ENCODE results near the gene NRN1. TPM values are rescaled to one million over a fixed set of nuclear protein-coding genes. Genes with fewer than 3 reads are reported as not detected.

The NRN1 gene
- total RNA-seq, 1 donor from 2014 or later, result 1.3 TPM

DNA sequence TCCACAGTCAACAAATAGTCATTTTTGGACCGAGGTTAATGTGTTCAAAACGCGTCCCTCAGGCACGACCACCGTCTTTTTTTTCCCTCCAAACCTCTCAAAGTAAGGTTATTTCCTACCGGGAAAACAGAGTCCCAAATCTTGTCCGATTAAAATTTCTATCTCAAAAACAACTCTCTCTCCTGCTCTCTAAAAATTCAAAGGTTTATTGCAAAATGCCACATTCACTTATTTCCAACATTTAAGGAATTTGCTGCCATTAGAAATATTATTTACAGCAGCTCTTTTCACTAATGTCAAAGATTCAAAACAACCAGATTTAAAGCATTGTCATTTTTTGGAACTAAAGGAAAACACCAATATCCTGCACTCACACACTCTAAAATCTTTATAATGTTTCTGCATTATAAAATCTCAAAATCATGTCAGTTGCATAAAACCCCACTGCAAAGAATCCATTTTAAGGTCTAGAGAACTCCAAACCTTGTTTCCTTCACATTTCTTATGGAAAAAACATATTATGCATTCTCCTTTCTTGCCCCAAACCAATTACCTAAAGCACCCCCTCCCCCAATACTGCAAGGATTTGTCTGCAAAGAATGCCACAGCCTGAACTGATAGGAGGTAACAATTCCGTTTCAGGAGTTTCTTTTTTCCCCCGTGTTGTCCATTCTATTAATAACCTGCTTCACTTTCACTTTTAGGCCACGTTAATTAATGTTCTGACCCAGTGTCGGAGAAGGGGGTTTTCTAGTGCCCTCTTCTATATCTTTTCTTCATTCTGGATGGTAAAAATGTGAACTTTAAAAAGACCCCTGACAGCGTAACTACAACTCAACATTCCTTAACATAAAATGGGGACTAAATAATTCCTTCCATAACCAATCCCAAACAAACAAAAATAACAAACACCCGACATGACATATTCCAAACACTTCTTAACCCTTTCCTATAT, 1.4 kb downstream of the NRN1 start:
- Histone ChIP-seq H3K79me2 (ENCODE audit: low read depth) (no peaks in the 10 kb centered on the region), H2AFZ (replicated peaks) (no peak overlapping the region), H3K4me3 (peak overlapping the region; percentile 58), H3K9ac (no peak overlapping the region), H3K9me3 (ENCODE audit: low read depth) (no peaks in the 10 kb centered on the region), H3K27me3 (peaks cover 100% of the 10 kb centered on the region), H3K4me2 (peak overlapping the region; percentile 95), H4K20me1 (ENCODE audit: low read depth) (peaks cover 51% of the 10 kb centered on the region), H3K27ac (no peak overlapping the region), H3K36me3 (no peaks in the 10 kb centered on the region), H3F3A (ENCODE audit: low read depth) (peaks cover 62% of the 10 kb centered on the region), H3K4me1 (peaks cover 38% of the 10 kb centered on the region)
- peak overlapping the region; percentile 86 for H3K4me3 Mint-ChIP-seq
- H3K27ac Mint-ChIP-seq, result peak overlapping the region; percentile 51
- peaks cover 69% of the 10 kb centered on the region for H3K27me3 Mint-ChIP-seq (ENCODE audit: insufficient read depth, low read depth)
- DNase-seq (ENCODE audit: low spot score), result peak; percentile 45
- H3K9me3 Mint-ChIP-seq, result peaks cover 2% of the 10 kb centered on the region
- H3K4me1 Mint-ChIP-seq, result peaks cover 51% of the 10 kb centered on the region
- H3K36me3 Mint-ChIP-seq, result no peaks in the 10 kb centered on the region
- peak; percentile 15 for TF ChIP-seq EZH2phosphoT487 (IDR thresholded peaks at IDR 0.05)
- TF ChIP-seq, protein P1, sequence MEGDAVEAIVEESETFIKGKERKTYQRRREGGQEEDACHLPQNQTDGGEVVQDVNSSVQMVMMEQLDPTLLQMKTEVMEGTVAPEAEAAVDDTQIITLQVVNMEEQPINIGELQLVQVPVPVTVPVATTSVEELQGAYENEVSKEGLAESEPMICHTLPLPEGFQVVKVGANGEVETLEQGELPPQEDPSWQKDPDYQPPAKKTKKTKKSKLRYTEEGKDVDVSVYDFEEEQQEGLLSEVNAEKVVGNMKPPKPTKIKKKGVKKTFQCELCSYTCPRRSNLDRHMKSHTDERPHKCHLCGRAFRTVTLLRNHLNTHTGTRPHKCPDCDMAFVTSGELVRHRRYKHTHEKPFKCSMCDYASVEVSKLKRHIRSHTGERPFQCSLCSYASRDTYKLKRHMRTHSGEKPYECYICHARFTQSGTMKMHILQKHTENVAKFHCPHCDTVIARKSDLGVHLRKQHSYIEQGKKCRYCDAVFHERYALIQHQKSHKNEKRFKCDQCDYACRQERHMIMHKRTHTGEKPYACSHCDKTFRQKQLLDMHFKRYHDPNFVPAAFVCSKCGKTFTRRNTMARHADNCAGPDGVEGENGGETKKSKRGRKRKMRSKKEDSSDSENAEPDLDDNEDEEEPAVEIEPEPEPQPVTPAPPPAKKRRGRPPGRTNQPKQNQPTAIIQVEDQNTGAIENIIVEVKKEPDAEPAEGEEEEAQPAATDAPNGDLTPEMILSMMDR (IDR thresholded peaks at IDR 0.05), result no peak
- no peak for TF ChIP-seq EZH2 (IDR thresholded peaks at IDR 0.05)

DNA sequence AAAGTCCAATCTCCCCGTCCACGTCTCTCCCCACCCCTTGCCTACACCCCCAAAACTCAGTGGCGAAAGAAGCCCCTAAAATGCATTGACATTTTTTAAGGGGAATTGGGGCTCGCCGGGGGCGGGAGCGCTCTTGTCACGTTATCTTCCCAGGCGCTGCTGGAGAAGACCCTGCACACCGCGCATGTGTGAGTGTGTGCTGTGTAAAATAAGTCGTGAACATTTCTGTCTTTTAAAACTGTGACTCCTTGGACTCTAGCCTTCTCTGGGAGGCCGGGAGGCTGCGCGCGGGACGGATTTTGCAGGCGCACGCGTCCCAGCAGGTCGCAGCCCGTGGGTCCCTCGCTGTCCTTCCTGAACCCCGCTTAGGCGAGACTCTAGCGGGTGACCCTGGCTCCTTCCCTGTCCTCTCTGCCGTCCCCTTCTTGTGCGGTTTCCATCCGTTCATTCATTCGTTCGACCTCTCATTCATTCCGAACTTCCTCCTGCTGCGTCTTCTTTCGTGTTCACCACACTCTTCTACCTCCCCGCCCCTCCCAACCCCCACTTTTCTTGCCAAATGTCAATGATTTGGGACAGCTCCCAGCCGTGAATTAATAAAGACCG, 2.2 kb downstream of the NRN1 start:
- Histone ChIP-seq H4K20me1 (ENCODE audit: low read depth) (peaks cover 58% of the 10 kb centered on the region), H3K4me1 (peaks cover 42% of the 10 kb centered on the region), H3K27me3 (peaks cover 100% of the 10 kb centered on the region), H3K4me3 (peak overlapping the region; percentile 55), H3K36me3 (no peaks in the 10 kb centered on the region), H3K79me2 (ENCODE audit: low read depth) (no peaks in the 10 kb centered on the region), H2AFZ (replicated peaks) (no peak overlapping the region), H3F3A (ENCODE audit: low read depth) (peaks cover 58% of the 10 kb centered on the region), H3K27ac (no peak overlapping the region), H3K9ac (no peak overlapping the region), H3K9me3 (ENCODE audit: low read depth) (no peaks in the 10 kb centered on the region), H3K4me2 (peak overlapping the region; percentile 95)
- peak; percentile 67 for DNase-seq (ENCODE audit: low spot score)
- Mint-ChIP-seq H3K27me3 (ENCODE audit: insufficient read depth, low read depth) (peaks cover 75% of the 10 kb centered on the region), H3K27ac (no peak overlapping the region), H3K36me3 (no peaks in the 10 kb centered on the region), H3K4me3 (peak overlapping the region; percentile 86), H3K9me3 (peaks cover 5% of the 10 kb centered on the region), H3K4me1 (peaks cover 49% of the 10 kb centered on the region)
- TF ChIP-seq EZH2phosphoT487 (IDR thresholded peaks at IDR 0.05) (no peak), EZH2 (IDR thresholded peaks at IDR 0.05) (no peak)
- TF ChIP-seq, protein P1 (IDR thresholded peaks at IDR 0.05), result no peak

DNA sequence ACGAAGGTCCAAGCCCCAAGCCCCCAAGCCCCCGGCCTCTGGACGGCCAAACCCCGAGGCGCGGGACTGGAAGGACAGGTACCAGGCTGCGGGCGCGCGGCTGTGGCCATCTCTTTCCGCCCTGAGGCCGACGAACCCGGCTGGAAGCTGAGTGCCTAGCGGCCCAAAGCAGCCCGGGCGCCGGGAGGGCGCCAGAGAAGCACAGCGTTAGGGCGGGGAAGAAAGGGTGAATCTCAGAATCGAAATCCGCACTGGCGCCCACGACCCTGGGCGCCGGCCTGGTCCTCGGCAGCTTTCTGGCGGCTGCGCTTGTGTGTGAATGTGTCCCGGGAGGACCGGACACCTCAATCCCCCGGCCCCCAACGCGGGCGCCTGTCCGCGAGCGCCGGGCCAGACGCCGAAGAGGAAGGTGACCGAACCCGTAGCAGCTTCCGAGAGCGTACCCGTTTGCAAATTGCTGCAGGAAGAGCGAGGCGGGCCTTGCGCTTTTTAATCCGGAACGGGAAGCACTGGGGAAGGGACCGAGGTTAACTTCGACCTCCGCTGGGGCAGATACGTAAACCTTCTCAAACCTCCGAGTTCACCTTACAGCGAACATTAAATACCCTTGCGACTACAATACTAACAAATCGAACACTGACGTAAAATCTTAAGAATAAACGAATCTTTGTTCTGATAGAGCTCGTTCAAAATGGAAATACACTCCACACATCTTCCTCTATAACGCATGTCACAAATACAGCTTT, 2.9 kb downstream of the NRN1 start:
- DNase-seq (ENCODE audit: low spot score), result peak; percentile 85
- Mint-ChIP-seq H3K9me3 (peaks cover 5% of the 10 kb centered on the region), H3K4me3 (peak overlapping the region; percentile 86), H3K36me3 (peaks cover under 1% of the 10 kb centered on the region), H3K4me1 (peaks cover 47% of the 10 kb centered on the region), H3K27me3 (ENCODE audit: insufficient read depth, low read depth) (peaks cover 81% of the 10 kb centered on the region), H3K27ac (no peak overlapping the region)
- Histone ChIP-seq H3K36me3 (no peaks in the 10 kb centered on the region), H3K9me3 (ENCODE audit: low read depth) (no peaks in the 10 kb centered on the region), H2AFZ (replicated peaks) (peak overlapping the region; percentile 85), H3K4me1 (peaks cover 47% of the 10 kb centered on the region), H3K4me2 (peak overlapping the region; percentile 95), H3F3A (ENCODE audit: low read depth) (peaks cover 58% of the 10 kb centered on the region), H3K79me2 (ENCODE audit: low read depth) (no peaks in the 10 kb centered on the region), H3K27ac (no peak overlapping the region), H4K20me1 (ENCODE audit: low read depth) (peaks cover 63% of the 10 kb centered on the region), H3K4me3 (peak overlapping the region; percentile 55), H3K9ac (no peak overlapping the region), H3K27me3 (peaks cover 100% of the 10 kb centered on the region)
- peak; percentile 67 for TF ChIP-seq EZH2 (IDR thresholded peaks at IDR 0.05)
- TF ChIP-seq, protein P1 (IDR thresholded peaks at IDR 0.05), result no peak

Data from neural progenitor cell (in vitro differentiated cells).